ENCODE measurements around the gene CSTPP1. TPM values are rescaled to one million over a fixed set of nuclear protein-coding genes. Genes with fewer than 3 reads are reported as not detected.
A peak's percentile ranks its signal among the peaks of the same experiment; 100 is the strongest.
"Not testable (repeated sequence)": the region's sequence is repeated elsewhere in the genome, so short reads cannot be mapped to it uniquely, and the experiment has no call there.

Gene CSTPP1
- total RNA-seq, 3 donors from 2014 or later: 12.9 to 15.0 (median 14.3) TPM

DNA sequence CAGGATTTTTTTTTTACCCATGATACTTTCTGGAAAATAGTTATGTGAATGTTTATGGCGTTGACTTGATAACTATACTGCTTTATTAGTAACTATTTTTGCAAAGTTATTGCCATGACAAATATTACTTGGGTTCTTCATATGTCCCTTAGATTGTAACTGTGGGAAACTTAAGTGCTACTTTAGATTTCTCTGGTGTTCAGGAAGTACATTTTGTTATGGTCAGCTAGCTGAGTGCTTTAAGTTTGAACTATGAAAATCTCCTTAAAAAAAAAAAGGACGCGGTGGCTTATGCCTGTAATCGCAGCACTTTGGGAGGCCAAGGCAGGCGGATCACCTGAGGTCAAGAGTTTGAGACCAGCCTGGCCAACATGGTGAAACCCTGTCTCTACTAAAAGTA, 42.8 kb downstream of the CSTPP1 start:
- Mint-ChIP-seq H3K4me1 (ENCODE audit: low read depth) (peaks cover 8% of the 10 kb centered on the region), H3K9me3 (no peaks in the 10 kb centered on the region), H3K4me3 (no peak overlapping the region), H3K36me3 (ENCODE audit: insufficient read depth) (peaks cover 2% of the 10 kb centered on the region), H3K27me3 (ENCODE audit: low read depth) (no peaks in the 10 kb centered on the region)
- no peak for ATAC-seq
- DNase-seq: no peak

DNA sequence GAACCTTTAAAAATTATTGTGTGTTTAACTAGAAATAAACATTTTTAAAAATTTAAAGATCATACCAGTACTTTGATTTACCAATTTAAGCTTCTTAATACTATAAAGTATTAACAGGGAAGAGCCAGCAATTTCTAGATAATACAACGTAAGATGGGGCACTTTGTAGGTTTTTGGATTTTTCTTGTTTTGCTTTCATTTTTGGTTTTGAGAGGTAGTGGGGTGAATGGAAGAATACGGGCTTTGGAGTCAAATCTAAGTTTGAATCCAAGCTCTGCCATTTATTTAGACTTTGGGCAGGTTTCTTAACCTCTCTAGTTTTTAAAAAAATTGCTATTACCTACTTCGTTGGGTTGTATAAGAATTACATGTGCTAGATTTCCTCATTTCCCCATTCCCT, 44.9 kb downstream of the CSTPP1 start:
- Mint-ChIP-seq H3K4me1 (ENCODE audit: low read depth) (peaks cover 8% of the 10 kb centered on the region), H3K4me3 (peak overlapping the region; percentile 39), H3K9me3 (no peaks in the 10 kb centered on the region), H3K36me3 (ENCODE audit: insufficient read depth) (no peaks in the 10 kb centered on the region), H3K27me3 (ENCODE audit: low read depth) (no peaks in the 10 kb centered on the region)
- DNase-seq (no peak), ATAC-seq (no peak)

DNA sequence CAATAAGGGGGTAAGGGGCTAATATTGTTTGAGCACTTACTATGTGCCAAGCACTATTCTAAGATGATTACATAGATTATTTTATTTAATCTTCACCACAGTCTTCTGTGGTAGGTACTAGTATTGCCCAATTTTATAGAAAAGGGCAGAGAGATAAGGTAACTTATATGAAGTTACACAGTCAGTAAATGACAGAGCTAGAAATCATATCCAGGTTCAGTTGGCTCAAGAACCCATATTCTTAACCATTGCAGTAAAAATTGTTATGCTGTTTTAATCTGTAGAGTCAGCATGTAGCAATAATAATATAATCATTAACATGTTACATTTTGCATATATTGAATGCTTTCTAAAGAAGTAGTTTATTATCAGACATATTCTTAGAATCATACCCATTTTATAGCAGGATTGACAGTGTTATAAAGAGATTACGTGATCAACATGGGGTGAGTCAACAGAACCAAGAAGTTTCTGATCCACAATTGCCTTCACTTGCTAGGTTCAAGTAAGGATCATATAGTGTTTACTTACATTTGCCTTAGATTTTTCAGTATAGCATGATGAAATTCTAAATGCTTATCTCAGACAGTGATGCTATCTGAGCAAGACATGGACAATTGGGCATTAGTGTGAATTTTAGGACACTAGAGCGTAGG, 46.4 kb downstream of the CSTPP1 start:
- Mint-ChIP-seq H3K27me3 (ENCODE audit: low read depth) (no peaks in the 10 kb centered on the region), H3K4me1 (ENCODE audit: low read depth) (peaks cover 8% of the 10 kb centered on the region), H3K4me3 (no peak overlapping the region), H3K36me3 (ENCODE audit: insufficient read depth) (peaks cover 7% of the 10 kb centered on the region), H3K9me3 (no peaks in the 10 kb centered on the region)
- ATAC-seq: no peak
- no peak for DNase-seq

- Mint-ChIP-seq H3K4me1 (ENCODE audit: low read depth) (peaks cover 8% of the 10 kb centered on the region), H3K36me3 (ENCODE audit: insufficient read depth) (peaks cover 13% of the 10 kb centered on the region), H3K4me3 (no peak overlapping the region), H3K9me3 (no peaks in the 10 kb centered on the region), H3K27me3 (ENCODE audit: low read depth) (no peaks in the 10 kb centered on the region)
- ATAC-seq (no peak), DNase-seq (no peak)
Measured at GRCh38 chr11:46983598-46983997, 47.0 kb downstream of the CSTPP1 start.

DNA sequence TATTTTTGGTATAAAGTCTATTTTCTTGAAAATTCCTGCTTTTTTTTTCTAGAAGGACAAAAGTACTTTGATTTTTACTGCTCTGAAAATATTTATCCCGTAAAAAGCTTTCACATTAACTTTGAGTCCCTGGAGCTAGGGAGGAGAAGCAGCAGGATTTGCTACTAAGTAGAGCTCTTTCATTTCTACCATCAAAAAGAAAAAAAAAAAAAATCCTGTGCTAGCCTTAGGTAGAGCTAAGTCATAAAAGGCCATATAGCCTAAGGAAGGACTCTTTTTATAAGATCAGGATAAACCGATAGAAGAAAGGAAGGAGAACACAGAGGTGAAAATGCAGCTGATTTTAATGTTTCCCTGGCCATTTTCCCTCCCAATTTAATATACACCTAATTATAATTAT, 48.0 kb downstream of the CSTPP1 start:
- Mint-ChIP-seq H3K4me3 (no peak overlapping the region), H3K27me3 (ENCODE audit: low read depth) (no peaks in the 10 kb centered on the region), H3K4me1 (ENCODE audit: low read depth) (peaks cover 8% of the 10 kb centered on the region), H3K9me3 (peaks cover under 1% of the 10 kb centered on the region), H3K36me3 (ENCODE audit: insufficient read depth) (peaks cover 13% of the 10 kb centered on the region)
- DNase-seq (no peak), ATAC-seq (no peak)

- H3K9me3 Mint-ChIP-seq: peaks cover 3% of the 10 kb centered on the region
- H3K4me3 Mint-ChIP-seq: no peak overlapping the region
- ATAC-seq: no peak
- peaks cover 17% of the 10 kb centered on the region for H3K36me3 Mint-ChIP-seq (ENCODE audit: insufficient read depth)
- H3K27me3 Mint-ChIP-seq (ENCODE audit: low read depth): no peaks in the 10 kb centered on the region
- no peak for DNase-seq
- H3K4me1 Mint-ChIP-seq (ENCODE audit: low read depth): peaks cover 8% of the 10 kb centered on the region
Measured at GRCh38 chr11:46984987-46985386, 48.4 kb downstream of the CSTPP1 start.

GRCh38 chr11:46987183-46987582, 50.6 kb downstream of the CSTPP1 start:
- Mint-ChIP-seq H3K9me3 (peaks cover 3% of the 10 kb centered on the region), H3K4me3 (no peak overlapping the region), H3K36me3 (ENCODE audit: insufficient read depth) (peaks cover 26% of the 10 kb centered on the region), H3K27me3 (ENCODE audit: low read depth) (no peaks in the 10 kb centered on the region), H3K4me1 (ENCODE audit: low read depth) (peaks cover 1% of the 10 kb centered on the region)
- ATAC-seq (no peak), DNase-seq (no peak)

DNA sequence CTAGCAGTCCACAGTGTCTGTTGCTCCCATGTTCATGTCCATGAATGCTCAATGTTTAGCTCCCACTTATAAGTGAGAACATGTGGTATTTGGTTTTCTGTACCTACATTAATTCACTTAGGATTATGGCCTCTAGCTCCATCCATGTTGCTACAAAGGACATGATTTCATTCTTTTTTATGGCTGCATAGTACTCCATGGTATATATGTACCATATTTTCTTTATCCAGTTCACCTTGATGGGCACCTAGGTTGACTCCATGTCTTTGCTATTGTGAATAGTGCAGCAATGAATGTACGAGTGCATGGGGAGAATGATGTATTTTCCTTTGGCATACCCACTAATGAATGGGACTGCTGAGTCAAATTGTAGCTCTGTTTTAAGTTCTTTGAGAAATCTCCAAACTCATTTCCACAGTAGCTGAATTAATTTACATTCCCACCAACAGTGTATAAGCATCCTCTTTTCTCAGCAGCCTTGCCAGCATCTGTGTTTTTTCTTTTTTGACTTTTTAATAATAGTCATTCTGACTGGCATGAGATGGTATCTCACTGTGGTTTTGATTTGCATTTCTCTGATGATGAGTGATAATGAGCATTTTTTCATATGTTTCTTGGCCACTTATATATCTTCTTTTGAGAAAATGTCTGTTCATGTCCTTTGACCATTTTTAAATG, 53.4 kb downstream of the CSTPP1 start:
- not testable (repeated sequence) for H3K9me3 Mint-ChIP-seq; DNase-seq; ATAC-seq; H3K4me3 Mint-ChIP-seq; H3K27me3 Mint-ChIP-seq (ENCODE audit: low read depth); H3K4me1 Mint-ChIP-seq (ENCODE audit: low read depth)
- H3K36me3 Mint-ChIP-seq (ENCODE audit: insufficient read depth): peaks cover 42% of the 10 kb centered on the region

DNA sequence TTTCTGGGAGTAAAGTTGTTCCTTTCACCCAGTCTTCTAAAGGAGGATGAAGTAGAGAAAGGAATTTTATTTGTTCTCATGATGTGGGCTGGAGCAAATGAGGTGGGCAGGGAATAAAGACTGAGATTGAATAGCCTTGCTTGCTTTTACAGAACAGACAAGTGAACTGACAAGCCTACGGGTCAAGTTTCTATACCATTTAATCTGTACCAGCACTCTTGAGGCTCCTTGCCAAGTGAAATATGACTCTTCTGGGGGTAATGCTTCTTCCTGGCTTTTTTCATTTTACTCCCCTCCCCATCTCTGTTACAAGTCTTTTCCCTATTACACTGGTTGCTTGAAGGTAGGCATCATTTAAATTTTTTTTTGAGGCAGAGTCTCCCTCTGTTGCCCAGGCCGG, 54.8 kb downstream of the CSTPP1 start:
- Mint-ChIP-seq H3K27me3 (ENCODE audit: low read depth) (no peaks in the 10 kb centered on the region), H3K36me3 (ENCODE audit: insufficient read depth) (peaks cover 46% of the 10 kb centered on the region), H3K9me3 (peaks cover 3% of the 10 kb centered on the region), H3K4me1 (ENCODE audit: low read depth) (no peaks in the 10 kb centered on the region), H3K4me3 (no peak overlapping the region)
- DNase-seq (no peak), ATAC-seq (no peak)

- H3K4me1 Mint-ChIP-seq (ENCODE audit: low read depth); DNase-seq; H3K4me3 Mint-ChIP-seq; H3K9me3 Mint-ChIP-seq; H3K27me3 Mint-ChIP-seq (ENCODE audit: low read depth); ATAC-seq: not testable (repeated sequence)
- H3K36me3 Mint-ChIP-seq (ENCODE audit: insufficient read depth): peaks cover 49% of the 10 kb centered on the region
Measured at GRCh38 chr11:46992386-46992785, 55.8 kb downstream of the CSTPP1 start.

DNA sequence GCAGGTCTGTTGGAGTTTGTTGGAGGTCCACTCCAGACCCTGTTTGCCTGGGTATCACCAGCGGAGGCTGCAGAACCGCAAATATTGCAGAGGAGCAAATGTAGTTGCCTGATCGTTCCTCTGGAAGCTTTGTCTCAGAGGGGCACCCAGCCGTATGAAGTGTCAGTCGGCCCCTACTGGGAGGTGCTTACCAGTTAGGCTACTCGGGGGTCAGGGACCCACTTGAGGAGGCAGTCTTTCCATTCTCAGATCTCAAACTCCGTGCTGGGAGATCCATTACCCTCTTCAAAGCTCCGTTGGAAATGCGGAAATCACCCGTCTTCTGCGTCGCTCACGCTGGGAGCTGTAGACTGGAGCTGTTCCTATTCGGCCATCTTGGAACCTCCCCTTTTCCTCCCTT, 61.2 kb downstream of the CSTPP1 start:
- not testable (repeated sequence) for H3K4me1 Mint-ChIP-seq (ENCODE audit: low read depth); DNase-seq; H3K4me3 Mint-ChIP-seq; ATAC-seq; H3K9me3 Mint-ChIP-seq; H3K27me3 Mint-ChIP-seq (ENCODE audit: low read depth)
- H3K36me3 Mint-ChIP-seq (ENCODE audit: insufficient read depth): peaks cover 31% of the 10 kb centered on the region

DNA sequence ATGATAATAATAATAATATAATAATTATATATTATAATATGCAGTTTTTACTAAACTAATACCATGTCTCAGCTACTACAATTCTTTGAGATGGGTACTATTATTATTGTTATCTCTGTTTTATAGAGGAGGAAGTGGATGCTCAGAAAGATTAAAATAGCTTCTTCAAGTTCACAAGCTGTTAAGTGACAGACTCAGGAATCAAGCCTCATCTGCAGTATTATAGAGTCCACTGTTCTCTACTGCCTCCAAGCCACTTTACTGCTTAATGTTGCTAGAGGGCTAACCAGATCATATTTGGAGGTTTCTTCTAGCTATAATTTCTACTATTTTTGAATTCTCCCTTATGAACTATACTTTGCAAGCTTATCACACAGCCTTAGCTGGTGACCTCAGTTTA, 62.7 kb downstream of the CSTPP1 start:
- H3K27me3 Mint-ChIP-seq (ENCODE audit: low read depth): no peaks in the 10 kb centered on the region
- ATAC-seq: no peak

GRCh38 chr11:47000033-47000432, 63.5 kb downstream of the CSTPP1 start:
- H3K9me3 Mint-ChIP-seq: no peaks in the 10 kb centered on the region

More for the DNA sequence above, 62.7 kb downstream of the CSTPP1 start:
- peaks cover 9% of the 10 kb centered on the region for H3K4me1 Mint-ChIP-seq (ENCODE audit: low read depth)
- peaks cover 21% of the 10 kb centered on the region for H3K36me3 Mint-ChIP-seq (ENCODE audit: insufficient read depth)
- H3K4me3 Mint-ChIP-seq: no peak overlapping the region
- no peaks in the 10 kb centered on the region for H3K9me3 Mint-ChIP-seq
- DNase-seq: no peak

DNA sequence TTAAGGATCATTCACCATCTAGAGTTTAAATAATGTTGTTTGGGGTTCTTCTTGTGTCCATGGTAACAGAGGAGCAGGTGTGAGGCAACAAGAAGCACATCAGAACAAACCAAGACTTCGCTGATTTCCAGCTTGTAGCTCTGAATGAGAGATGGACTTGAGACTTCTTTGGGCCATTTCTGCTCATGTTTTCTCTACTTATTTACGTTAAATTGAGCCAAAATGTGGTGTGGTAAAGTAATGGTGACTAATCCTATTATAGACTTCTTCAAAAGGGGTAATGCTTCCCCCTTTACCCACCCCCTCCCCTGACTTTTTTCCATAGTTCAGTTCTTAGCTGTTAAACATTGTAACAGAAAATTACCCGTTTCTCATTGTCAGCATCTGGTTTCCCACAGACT, 65.2 kb downstream of the CSTPP1 start:
- Mint-ChIP-seq H3K27me3 (ENCODE audit: low read depth) (no peaks in the 10 kb centered on the region), H3K4me1 (ENCODE audit: low read depth) (peaks cover 16% of the 10 kb centered on the region)
- no peak for DNase-seq

More at GRCh38 chr11:47000033-47000432, 63.5 kb downstream of the CSTPP1 start:
- DNase-seq (no peak), ATAC-seq (no peak)
- Mint-ChIP-seq H3K4me1 (ENCODE audit: low read depth) (peaks cover 16% of the 10 kb centered on the region), H3K4me3 (no peak overlapping the region), H3K27me3 (ENCODE audit: low read depth) (no peaks in the 10 kb centered on the region), H3K36me3 (ENCODE audit: insufficient read depth) (peaks cover 24% of the 10 kb centered on the region)

GRCh38 chr11:47002390-47002789, 65.8 kb downstream of the CSTPP1 start:
- H3K27me3 Mint-ChIP-seq (ENCODE audit: low read depth): no peaks in the 10 kb centered on the region
- H3K36me3 Mint-ChIP-seq (ENCODE audit: insufficient read depth): peaks cover 13% of the 10 kb centered on the region
- no peak overlapping the region for H3K4me3 Mint-ChIP-seq
- peaks cover 16% of the 10 kb centered on the region for H3K4me1 Mint-ChIP-seq (ENCODE audit: low read depth)
- no peak for ATAC-seq
- no peaks in the 10 kb centered on the region for H3K9me3 Mint-ChIP-seq
- DNase-seq: no peak

More for the DNA sequence above, 65.2 kb downstream of the CSTPP1 start:
- Mint-ChIP-seq H3K36me3 (ENCODE audit: insufficient read depth) (peaks cover 19% of the 10 kb centered on the region), H3K4me3 (no peak overlapping the region), H3K9me3 (no peaks in the 10 kb centered on the region)
- ATAC-seq: no peak

Measured in activated T-cell treated with anti-CD3 and anti-CD28 coated beads, Interleukin-2, amount 50 U/mL, for 4 hours (primary cell).